ENCODE measurements around the gene VAMP7.
A peak's percentile ranks its signal among the peaks of the same experiment; 100 is the strongest.
"Not testable (repeated sequence)": the region's sequence is repeated elsewhere in the genome, so short reads cannot be mapped to it uniquely, and the experiment has no call there.

Gene VAMP7
- total RNA-seq: 28.7 reads per million, percentile 55 among the genes with 10 or more reads in this experiment

- peak; percentile 72 for DNase-seq
Observed at GRCh38 chrX:155881158-155881993, at the start of gene VAMP7. TSS of gene VAMP7 (plus strand) at chrX:155881345. CDS start at chrX:155889467, 8,122 bp downstream.

GRCh38 chrX:155841232-155841631 lies 39.9 kb upstream of the VAMP7 start:
- no peak for DNase-seq

- DNase-seq: not testable (repeated sequence)
Observed at GRCh38 chrX:155851786-155852185, 29.4 kb upstream of the VAMP7 start.

- DNase-seq: no peak
Observed at GRCh38 chrX:155857561-155857960, 23.6 kb upstream of the VAMP7 start.

- DNase-seq: no peak
Observed at GRCh38 chrX:155864655-155865054, 16.5 kb upstream of the VAMP7 start.

GRCh38 chrX:155865193-155865592 lies 16.0 kb upstream of the VAMP7 start:
- DNase-seq: no peak

GRCh38 chrX:155867821-155868220 lies 13.3 kb upstream of the VAMP7 start:
- DNase-seq: no peak

- DNase-seq: no peak
Observed at GRCh38 chrX:155870958-155871357, 10.2 kb upstream of the VAMP7 start.

- no peak for DNase-seq
Observed at GRCh38 chrX:155871934-155872333, 9.2 kb upstream of the VAMP7 start.

- DNase-seq: no peak
Observed at GRCh38 chrX:155873188-155873587, 8.0 kb upstream of the VAMP7 start.

- DNase-seq: no peak
Observed at GRCh38 chrX:155874571-155875244, 6.4 kb upstream of the VAMP7 start.

- no peak for DNase-seq
Observed at GRCh38 chrX:155876704-155877103, 4.4 kb upstream of the VAMP7 start.

GRCh38 chrX:155877288-155877687 lies 3.9 kb upstream of the VAMP7 start:
- DNase-seq: no peak

- DNase-seq: no peak
Observed at GRCh38 chrX:155880586-155881157, 473 bp upstream of the VAMP7 start.

- DNase-seq: no peak
Observed at GRCh38 chrX:155886409-155886808, 5.3 kb downstream of the VAMP7 start.

- no peak for DNase-seq
Observed at GRCh38 chrX:155888139-155888538, 7.0 kb downstream of the VAMP7 start.

- no peak for DNase-seq
Observed at GRCh38 chrX:155889328-155889727, 8.2 kb downstream of the VAMP7 start.

GRCh38 chrX:155891446-155892210 lies 10.5 kb downstream of the VAMP7 start:
- DNase-seq: no peak

GRCh38 chrX:155893521-155893920 lies 12.4 kb downstream of the VAMP7 start:
- DNase-seq: no peak

GRCh38 chrX:155896512-155896911 lies 15.4 kb downstream of the VAMP7 start:
- DNase-seq: no peak

GRCh38 chrX:155899366-155899765 lies 18.2 kb downstream of the VAMP7 start:
- no peak for DNase-seq

GRCh38 chrX:155900765-155901164 lies 19.6 kb downstream of the VAMP7 start:
- no peak for DNase-seq

- DNase-seq: not testable (repeated sequence)
Observed at GRCh38 chrX:155907661-155908060, 26.5 kb downstream of the VAMP7 start.

All from effector CD4-positive, alpha-beta T cell (primary cell).